Panc1 (cell line): ENCODE results near the gene CCDC80. TPM values are rescaled to one million over a fixed set of nuclear protein-coding genes. Genes with fewer than 3 reads are reported as not detected.

Experiments
- ATAC-seq: fragments of 200-7000 bp; cut with Tn5 transposase; 2 replicates; pipeline ENCODE4 v1.9.1; 2020; ENCODE audit warnings: mild to moderate bottlenecking, moderate library complexity
- BruUV-seq: library from RNA; stranded (reverse); fragments of 400-500 nt; replicated peaks from 2 replicates; lab custom pipeline; 2021; lab: Mats Ljungman, UMichigan
- CTCF ChIA-PET: fragments of 300-600 bp; sonication (Branson Sonifier 250); formaldehyde crosslinking; loops from one replicate; lab custom pipeline; 2022; ENCODE audit warnings: antibody characterized with exemption; lab: Charles Lee
- POLR2A ChIA-PET: fragments of 300-600 bp; sonication (Branson Sonifier 250); formaldehyde crosslinking; loops from one replicate; lab custom pipeline; 2022; ENCODE audit warnings: antibody characterized with exemption; lab: Charles Lee
- DNase-seq: peaks from one replicate; pipeline ENCODE4 v3.0.0-alpha.2; 2010; ENCODE audit warnings: low read depth, low spot score
- H3K27ac ChIP-seq: 2 replicates; pipeline ENCODE4 v1.5.1; 2011; ENCODE audit warnings: mild to moderate bottlenecking, low read length, inconsistent platforms
- H3K27me3 ChIP-seq: fragments of 200-500 bp; sonication (Bioruptor generic); 2 replicates; pipeline ENCODE4 v1.6.0; 2014; ENCODE audit warnings: low read length, inconsistent platforms; ENCODE audit not compliant: control insufficient read depth, insufficient read depth
- H3K36me3 ChIP-seq: fragments of 200-500 bp; sonication (Bioruptor generic); 2 replicates; pipeline ENCODE4 v1.5.1; 2014; ENCODE audit warnings: inconsistent platforms, mild to moderate bottlenecking, low read length, moderate library complexity; ENCODE audit not compliant: control insufficient read depth, insufficient read depth
- H3K4me1 ChIP-seq: 2 replicates; pipeline ENCODE4 v1.5.1; 2011; ENCODE audit warnings: inconsistent platforms, mild to moderate bottlenecking, low read length, moderate library complexity; ENCODE audit not compliant: control insufficient read depth, insufficient read depth
- H3K4me3 ChIP-seq, 2 experiments: 2 replicates each; pipeline ENCODE4 v1.5.1; 2011 to 2012; ENCODE audit warnings: low read depth in 2 of 2, low read length in 2 of 2, mild to moderate bottlenecking in 2 of 2, inconsistent platforms in 1 of 2, moderate library complexity in 1 of 2
- H3K9me3 ChIP-seq: fragments of 200-500 bp; sonication (Bioruptor generic); 2 replicates; pipeline ENCODE4 v1.5.1; 2014; ENCODE audit warnings: low read depth, mild to moderate bottlenecking, inconsistent platforms, low read length, moderate library complexity; ENCODE audit not compliant: control insufficient read depth, insufficient read depth
- POLR2AphosphoS5 ChIP-seq: IDR thresholded peaks from 2 replicates; pipeline ENCODE4 v1.6.1; 2012; ENCODE audit warnings: mild to moderate bottlenecking, low read depth, low read length, moderate library complexity
- SIN3A ChIP-seq: IDR thresholded peaks from 2 replicates; pipeline ENCODE4 v1.6.1; 2012; ENCODE audit warnings: low read depth, mild to moderate bottlenecking, low read length, moderate library complexity, borderline replicate concordance; ENCODE audit not compliant: insufficient read depth
- TCF7L2 ChIP-seq: IDR thresholded peaks from 2 replicates; pipeline ENCODE4 v1.6.1; 2011; ENCODE audit warnings: mild to moderate bottlenecking, low read depth, low read length, inconsistent platforms
- in situ Hi-C: cut with HindIII; loops from 2 replicates; pipeline ENCODE4 v1.10.0; 2016; ENCODE audit warnings: low sequenced_read_pairs, low pct_unique_long_range_greater_than_20kb
- intact Hi-C: fragments of 100-400 bp; cut with micrococcal nuclease; formaldehyde crosslinking; loops from one replicate; pipeline ENCODE4 v1.10.0; 2022; ENCODE audit not compliant: unreplicated experiment
- total RNA-seq: library from RNA; stranded (reverse); gene quantifications from one replicate; pipeline ENCODE4 v1.2.1, GENCODE V29; 2021; ENCODE audit not compliant: unreplicated experiment
- TF ChIP-seq, protein P1 (sequence below), 2 experiments: IDR thresholded peaks; 2 replicates each; pipeline ENCODE4 v1.6.1; 2011 to 2012; ENCODE audit warnings: low read depth in 2 of 2, control low read depth in 1 of 2, low read length in 1 of 2, mild to moderate bottlenecking in 1 of 2, moderate library complexity in 1 of 2; ENCODE audit not compliant: insufficient read depth in 1 of 2
- TF ChIP-seq, protein P2 (sequence below): fragments of 450-650 bp; IDR thresholded peaks from 2 replicates; pipeline ENCODE4 v1.5.1; 2017; ENCODE audit warnings: mild to moderate bottlenecking

Gene CCDC80
- total RNA-seq, 1 experiment from 2014 or later, result 0.64 TPM

DNA sequence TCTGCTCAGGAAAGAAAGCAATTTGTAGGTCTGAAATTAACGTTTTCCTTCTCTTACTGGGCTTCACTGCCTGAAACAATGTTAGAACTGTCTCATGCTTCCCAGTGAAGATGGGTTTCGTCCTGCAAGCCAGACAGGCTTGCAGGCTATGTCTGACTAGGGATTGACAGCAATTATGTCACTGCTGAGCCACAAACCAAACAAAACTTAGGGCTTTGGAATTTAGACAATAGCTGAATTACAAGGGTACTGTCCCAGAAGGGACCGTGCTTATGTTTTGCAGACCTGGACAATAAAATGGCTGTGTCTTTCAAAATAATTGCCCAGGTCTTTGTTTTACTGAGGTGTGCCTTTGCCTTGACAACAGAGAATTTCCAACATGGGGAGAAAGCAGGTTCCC lies 46.3 kb upstream of the CCDC80 start:
- no peaks in the 10 kb centered on the region for H3K9me3 ChIP-seq
- DNase-seq, result no peak
- CTCF ChIA-PET, result interaction anchor here (0.6 kb wide), 1 partner anchor 348 kb away, joined by 12 read pairs; no protein-coding TSS in a partner anchor
- in situ Hi-C loops (no loop called here), intact Hi-C loops (no loop called here)
- no peak overlapping the region for H3K4me3 ChIP-seq
- no peaks in the 10 kb centered on the region for H3K4me1 ChIP-seq
- no peaks in the 10 kb centered on the region for H3K27me3 ChIP-seq
- POLR2A ChIA-PET, result no interaction called here
- no peaks in the 10 kb centered on the region for H3K36me3 ChIP-seq
- no peak for ATAC-seq
- TF ChIP-seq SIN3A (no peak), POLR2AphosphoS5 (no peak), TCF7L2 (no peak)
- TF ChIP-seq, protein P1, sequence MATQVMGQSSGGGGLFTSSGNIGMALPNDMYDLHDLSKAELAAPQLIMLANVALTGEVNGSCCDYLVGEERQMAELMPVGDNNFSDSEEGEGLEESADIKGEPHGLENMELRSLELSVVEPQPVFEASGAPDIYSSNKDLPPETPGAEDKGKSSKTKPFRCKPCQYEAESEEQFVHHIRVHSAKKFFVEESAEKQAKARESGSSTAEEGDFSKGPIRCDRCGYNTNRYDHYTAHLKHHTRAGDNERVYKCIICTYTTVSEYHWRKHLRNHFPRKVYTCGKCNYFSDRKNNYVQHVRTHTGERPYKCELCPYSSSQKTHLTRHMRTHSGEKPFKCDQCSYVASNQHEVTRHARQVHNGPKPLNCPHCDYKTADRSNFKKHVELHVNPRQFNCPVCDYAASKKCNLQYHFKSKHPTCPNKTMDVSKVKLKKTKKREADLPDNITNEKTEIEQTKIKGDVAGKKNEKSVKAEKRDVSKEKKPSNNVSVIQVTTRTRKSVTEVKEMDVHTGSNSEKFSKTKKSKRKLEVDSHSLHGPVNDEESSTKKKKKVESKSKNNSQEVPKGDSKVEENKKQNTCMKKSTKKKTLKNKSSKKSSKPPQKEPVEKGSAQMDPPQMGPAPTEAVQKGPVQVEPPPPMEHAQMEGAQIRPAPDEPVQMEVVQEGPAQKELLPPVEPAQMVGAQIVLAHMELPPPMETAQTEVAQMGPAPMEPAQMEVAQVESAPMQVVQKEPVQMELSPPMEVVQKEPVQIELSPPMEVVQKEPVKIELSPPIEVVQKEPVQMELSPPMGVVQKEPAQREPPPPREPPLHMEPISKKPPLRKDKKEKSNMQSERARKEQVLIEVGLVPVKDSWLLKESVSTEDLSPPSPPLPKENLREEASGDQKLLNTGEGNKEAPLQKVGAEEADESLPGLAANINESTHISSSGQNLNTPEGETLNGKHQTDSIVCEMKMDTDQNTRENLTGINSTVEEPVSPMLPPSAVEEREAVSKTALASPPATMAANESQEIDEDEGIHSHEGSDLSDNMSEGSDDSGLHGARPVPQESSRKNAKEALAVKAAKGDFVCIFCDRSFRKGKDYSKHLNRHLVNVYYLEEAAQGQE (IDR thresholded peaks at IDR 0.05; ENCODE audit: insufficient read depth in 1 of 2, low read depth in 2 of 2, low read length in 1 of 2), result no peak
- TF ChIP-seq, protein P2, sequence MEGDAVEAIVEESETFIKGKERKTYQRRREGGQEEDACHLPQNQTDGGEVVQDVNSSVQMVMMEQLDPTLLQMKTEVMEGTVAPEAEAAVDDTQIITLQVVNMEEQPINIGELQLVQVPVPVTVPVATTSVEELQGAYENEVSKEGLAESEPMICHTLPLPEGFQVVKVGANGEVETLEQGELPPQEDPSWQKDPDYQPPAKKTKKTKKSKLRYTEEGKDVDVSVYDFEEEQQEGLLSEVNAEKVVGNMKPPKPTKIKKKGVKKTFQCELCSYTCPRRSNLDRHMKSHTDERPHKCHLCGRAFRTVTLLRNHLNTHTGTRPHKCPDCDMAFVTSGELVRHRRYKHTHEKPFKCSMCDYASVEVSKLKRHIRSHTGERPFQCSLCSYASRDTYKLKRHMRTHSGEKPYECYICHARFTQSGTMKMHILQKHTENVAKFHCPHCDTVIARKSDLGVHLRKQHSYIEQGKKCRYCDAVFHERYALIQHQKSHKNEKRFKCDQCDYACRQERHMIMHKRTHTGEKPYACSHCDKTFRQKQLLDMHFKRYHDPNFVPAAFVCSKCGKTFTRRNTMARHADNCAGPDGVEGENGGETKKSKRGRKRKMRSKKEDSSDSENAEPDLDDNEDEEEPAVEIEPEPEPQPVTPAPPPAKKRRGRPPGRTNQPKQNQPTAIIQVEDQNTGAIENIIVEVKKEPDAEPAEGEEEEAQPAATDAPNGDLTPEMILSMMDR, result no peak
- no TSS peak for BruUV-seq
- H3K27ac ChIP-seq, result no peak overlapping the region

- H3K9me3 ChIP-seq, result no peaks in the 10 kb centered on the region
- no peaks in the 10 kb centered on the region for H3K27me3 ChIP-seq
- H3K27ac ChIP-seq, result no peak overlapping the region
- TF ChIP-seq, protein P1 (IDR thresholded peaks at IDR 0.05; ENCODE audit: insufficient read depth in 1 of 2, low read depth in 2 of 2, low read length in 1 of 2), result no peak
- TF ChIP-seq, protein P2, result no peak
- TF ChIP-seq TCF7L2, result no peak
- TF ChIP-seq POLR2AphosphoS5, result no peak
- no peak for TF ChIP-seq SIN3A
- ATAC-seq (no peak), DNase-seq (no peak)
- CTCF ChIA-PET, result no interaction called here
- in situ Hi-C loops, result no loop called here
- intact Hi-C loops, result no loop called here
- BruUV-seq, result no TSS peak
- H3K4me3 ChIP-seq, result no peak overlapping the region
- POLR2A ChIA-PET, result no interaction called here
- H3K36me3 ChIP-seq, result no peaks in the 10 kb centered on the region
- no peaks in the 10 kb centered on the region for H3K4me1 ChIP-seq
Observed at GRCh38 chr3:112685956-112686799, 45.2 kb upstream of the CCDC80 start.
